Hepatocyte (in vitro differentiated cells): ENCODE results near the gene SLC36A4. TPM values are rescaled to one million over a fixed set of nuclear protein-coding genes. Genes with fewer than 3 reads are reported as not detected.

Source experiments
- DNase-seq: peaks from one replicate; pipeline ENCODE4 v3.0.0-alpha.2; 2016; ENCODE audit warnings: low spot score
- H2AFZ ChIP-seq: fragments of 200-600 bp; sonication (generic); 2 replicates; pipeline ENCODE4 v1.6.0; 2016; ENCODE audit warnings: antibody characterized with exemption, mild to moderate bottlenecking
- H3K27ac ChIP-seq: fragments of 200-600 bp; sonication (generic); 2 replicates; pipeline ENCODE4 v1.5.1; 2016; ENCODE audit warnings: mild to moderate bottlenecking
- H3K27me3 ChIP-seq: fragments of 200-600 bp; sonication (generic); 2 replicates; pipeline ENCODE4 v1.6.1; 2016
- H3K36me3 ChIP-seq: fragments of 200-600 bp; sonication (generic); replicated peaks from 2 replicates; pipeline ENCODE4 v1.5.1; 2016; ENCODE audit warnings: low read depth; ENCODE audit not compliant: insufficient read depth
- H3K4me1 ChIP-seq: fragments of 200-600 bp; sonication (generic); 2 replicates; pipeline ENCODE4 v1.5.1; 2016; ENCODE audit warnings: mild to moderate bottlenecking, moderate library complexity; ENCODE audit not compliant: insufficient read depth
- H3K4me2 ChIP-seq: fragments of 200-600 bp; sonication (generic); 2 replicates; pipeline ENCODE4 v1.6.0; 2016
- H3K4me3 ChIP-seq: fragments of 200-600 bp; sonication (generic); 2 replicates; pipeline ENCODE4 v1.5.1; 2016; ENCODE audit warnings: mild to moderate bottlenecking
- H3K79me2 ChIP-seq: fragments of 200-600 bp; sonication (generic); 2 replicates; pipeline ENCODE4 v1.6.0; 2017; ENCODE audit warnings: mild to moderate bottlenecking
- H3K9me2 ChIP-seq: fragments of 200-600 bp; sonication (generic); replicated peaks from 2 replicates; pipeline ENCODE4 v1.6.0; 2017; ENCODE audit warnings: mild to moderate bottlenecking; ENCODE audit not compliant: insufficient read depth
- H3K9me3 ChIP-seq: fragments of 200-600 bp; sonication (generic); 2 replicates; pipeline ENCODE4 v1.5.1; 2016; ENCODE audit warnings: low read depth, mild to moderate bottlenecking
- H4K20me1 ChIP-seq: fragments of 200-600 bp; sonication (generic); 2 replicates; pipeline ENCODE4 v1.6.0; 2016; ENCODE audit warnings: mild to moderate bottlenecking; ENCODE audit not compliant: insufficient read depth, poor library complexity, severe bottlenecking
- CTCF ChIP-seq: fragments of 200-600 bp; sonication (generic); IDR thresholded peaks from 2 replicates; pipeline ENCODE4 v1.5.1; 2016; ENCODE audit warnings: antibody characterized with exemption, mild to moderate bottlenecking; ENCODE audit not compliant: poor library complexity
- EZH2 ChIP-seq: fragments of 200-600 bp; sonication (generic); IDR thresholded peaks from 2 replicates; pipeline ENCODE4 v1.6.1; 2016; ENCODE audit warnings: antibody characterized with exemption, mild to moderate bottlenecking, borderline replicate concordance
- EZH2phosphoT487 ChIP-seq: fragments of 200-600 bp; sonication (generic); IDR thresholded peaks from one replicate; pipeline ENCODE4 v1.6.1; 2018; ENCODE audit warnings: antibody characterized with exemption, mild to moderate bottlenecking, low read depth, moderate library complexity; ENCODE audit not compliant: unreplicated experiment, severe bottlenecking
- WGBS: methylation state at CpG from one replicate; pipeline ENCODE4 v1.1.6; 2016; ENCODE audit warnings: low lambda C conversion rate; ENCODE audit errors: missing lambda C conversion rate; 5-methylcytosine and 5-hydroxymethylcytosine counted together
- polyA plus RNA-seq: library from polyadenylated mRNA; unstranded; fragments of >200 nt; fragmentation: Nextera tagmentation; extraction: Ambion mirVana; gene quantifications from 2 replicates; pipeline ENCODE4 v1.2.1, GENCODE V29; 2016
- total RNA-seq: library from RNA; depleted of rRNA; stranded (reverse); fragments of >200 nt; gene quantifications from 2 replicates; pipeline ENCODE4 v1.2.3, GENCODE V29; 2014

The SLC36A4 gene
- total and polyA plus RNA-seq, 2 experiments from 2014 or later, result 17.6 to 18.4 TPM

GRCh38 chr11:93209466-93209865 is 11.7 kb upstream of the SLC36A4 start:
- Histone ChIP-seq H3K4me2 (no peak overlapping the region), H3K27ac (no peak overlapping the region), H2AFZ (no peak overlapping the region), H3K4me3 (no peak overlapping the region), H3K27me3 (no peaks in the 10 kb centered on the region), H3K36me3 (no peaks in the 10 kb centered on the region), H3K9me2 (no peaks in the 10 kb centered on the region), H3K9me3 (no peaks in the 10 kb centered on the region), H3K4me1 (no peaks in the 10 kb centered on the region), H3K79me2 (no peaks in the 10 kb centered on the region), H4K20me1 (no peaks in the 10 kb centered on the region)
- no peak for DNase-seq
- 90% methylated on average over 2 of the region's 2 CpGs for WGBS
- TF ChIP-seq EZH2, result no peak
- no peak for TF ChIP-seq EZH2phosphoT487
- no peak for TF ChIP-seq CTCF

- Histone ChIP-seq H3K9me3 (no peaks in the 10 kb centered on the region), H3K4me2 (no peak overlapping the region), H3K27me3 (no peaks in the 10 kb centered on the region), H4K20me1 (no peaks in the 10 kb centered on the region), H3K9me2 (no peaks in the 10 kb centered on the region), H2AFZ (no peak overlapping the region), H3K4me3 (no peak overlapping the region), H3K27ac (no peak overlapping the region), H3K36me3 (no peaks in the 10 kb centered on the region), H3K4me1 (no peaks in the 10 kb centered on the region), H3K79me2 (no peaks in the 10 kb centered on the region)
- 81% methylated on average over 1 of the region's 1 CpG for WGBS
- no peak for DNase-seq
- TF ChIP-seq CTCF (no peak), EZH2phosphoT487 (no peak)
These were observed 11.0 kb upstream of the SLC36A4 start for GRCh38 chr11:93208663-93209270.

GRCh38 chr11:93199616-93200015 is 1.8 kb upstream of the SLC36A4 start:
- Histone ChIP-seq H3K4me3 (no peak overlapping the region), H3K79me2 (peaks cover 25% of the 10 kb centered on the region), H3K4me1 (no peaks in the 10 kb centered on the region), H3K9me2 (no peaks in the 10 kb centered on the region), H3K27ac (no peak overlapping the region), H2AFZ (no peak overlapping the region), H4K20me1 (no peaks in the 10 kb centered on the region), H3K36me3 (no peaks in the 10 kb centered on the region), H3K27me3 (no peaks in the 10 kb centered on the region), H3K9me3 (no peaks in the 10 kb centered on the region), H3K4me2 (no peak overlapping the region)
- no peak for TF ChIP-seq EZH2phosphoT487
- TF ChIP-seq EZH2, result no peak
- no peak for TF ChIP-seq CTCF
- DNase-seq, result no peak
- WGBS, result 90% methylated on average over 1 of the region's 1 CpG
